Body of pancreas (tissue), 4 donors: ENCODE data around the gene EID2B. TPM values are rescaled to one million over a fixed set of nuclear protein-coding genes. Genes with fewer than 3 reads are reported as not detected.

ENCODE experiments used
- ATAC-seq: fragments of 150-250 bp; one replicate; pipeline ENCODE4 v1.9.1; 2016
- DNase-seq, 4 donors: peaks; one replicate each; pipeline ENCODE4 v3.0.0-alpha.2; 2019
- H3K27ac ChIP-seq, 4 donors: fragments of 200-600 bp; sonication (generic); 1 replicate in 3 of 4; 2 replicates in 1 of 4; pipeline versions ENCODE4 v1.5.1 to v1.6.1; 2016 to 2019; ENCODE audit warnings: mild to moderate bottlenecking in 1 of 4, mixed read lengths in 1 of 4, moderate library complexity in 1 of 4
- H3K27me3 ChIP-seq, 2 donors: fragments of 200-600 bp; sonication (generic); one replicate each; pipeline ENCODE4 v1.6.0; 2016; ENCODE audit warnings: mild to moderate bottlenecking in 1 of 2
- H3K36me3 ChIP-seq, 2 donors: fragments of 200-600 bp; sonication (generic); replicated peaks in 1 of 2; 2 replicates each; pipeline ENCODE4 v1.5.1; 2016; ENCODE audit warnings: low read depth in 2 of 2; ENCODE audit not compliant: insufficient read depth in 1 of 2
- H3K4me1 ChIP-seq: fragments of 200-600 bp; sonication (generic); one replicate; pipeline ENCODE4 v1.6.0; 2016
- H3K4me3 ChIP-seq, 2 donors: fragments of 200-600 bp; sonication (generic); 1 replicate in 1 of 2; 2 replicates in 1 of 2; pipeline ENCODE4 v1.5.1; 2016 to 2019
- H3K9me3 ChIP-seq, 3 donors: fragments of 200-600 bp; sonication (generic); 1 replicate in 2 of 3; 2 replicates in 1 of 3; pipeline ENCODE4 v1.5.1; 2016
- POLR2A ChIP-seq, 3 donors: fragments of 450-650 bp; IDR thresholded peaks; one replicate each; pipeline ENCODE4 v1.6.1; 2016; ENCODE audit warnings: antibody characterized with exemption in 3 of 3, mild to moderate bottlenecking in 2 of 3
- WGBS, 2 donors: methylation state at CpG; one replicate each; pipeline ENCODE4 v1.1.5; 2017; 5-methylcytosine and 5-hydroxymethylcytosine counted together
- intact Hi-C: fragments of 100-400 bp; cut with DNase I; formaldehyde crosslinking; loops from one replicate; pipeline ENCODE4 v1.15.1; 2023
- total RNA-seq, 2 donors: library from RNA; depleted of rRNA; stranded (reverse); fragments of >200 nt; gene quantifications; one replicate each; pipeline ENCODE4 v1.1.0, GENCODE V29; 2016
- TF ChIP-seq, protein P1 (sequence below), 7 experiments: fragments of 450-650 bp in 4 of 7; fragments of 200-600 bp in 3 of 7; sonication (generic) in 3 of 7; IDR thresholded peaks; one replicate each; pipeline ENCODE4 v1.5.1; 2016 to 2019; ENCODE audit warnings: antibody characterized with exemption in 7 of 7

EID2B gene
- total RNA-seq, 2 donors from 2014 or later, result 2.0 to 3.9 TPM

DNA sequence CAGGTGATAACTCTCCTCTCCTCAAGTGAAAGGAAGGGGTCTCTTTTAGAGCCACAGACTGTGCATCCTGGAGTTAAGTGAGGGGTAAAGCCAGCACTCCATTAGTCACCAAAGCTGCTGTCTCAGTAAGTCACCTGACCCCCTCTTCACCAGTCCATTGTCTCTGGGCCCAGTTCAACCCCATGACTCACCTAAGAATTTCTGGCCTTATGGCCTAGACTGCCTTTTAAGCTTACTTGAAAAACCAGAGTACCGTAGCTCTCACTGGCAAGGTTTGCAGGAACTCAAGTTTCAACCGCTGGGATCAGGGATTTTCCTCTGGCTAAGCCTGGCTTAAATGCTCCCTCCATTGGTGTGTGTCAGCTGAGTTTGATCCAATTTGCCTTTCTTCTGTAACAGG is 30.8 kb upstream of the EID2B start:
- TF ChIP-seq, protein P1, sequence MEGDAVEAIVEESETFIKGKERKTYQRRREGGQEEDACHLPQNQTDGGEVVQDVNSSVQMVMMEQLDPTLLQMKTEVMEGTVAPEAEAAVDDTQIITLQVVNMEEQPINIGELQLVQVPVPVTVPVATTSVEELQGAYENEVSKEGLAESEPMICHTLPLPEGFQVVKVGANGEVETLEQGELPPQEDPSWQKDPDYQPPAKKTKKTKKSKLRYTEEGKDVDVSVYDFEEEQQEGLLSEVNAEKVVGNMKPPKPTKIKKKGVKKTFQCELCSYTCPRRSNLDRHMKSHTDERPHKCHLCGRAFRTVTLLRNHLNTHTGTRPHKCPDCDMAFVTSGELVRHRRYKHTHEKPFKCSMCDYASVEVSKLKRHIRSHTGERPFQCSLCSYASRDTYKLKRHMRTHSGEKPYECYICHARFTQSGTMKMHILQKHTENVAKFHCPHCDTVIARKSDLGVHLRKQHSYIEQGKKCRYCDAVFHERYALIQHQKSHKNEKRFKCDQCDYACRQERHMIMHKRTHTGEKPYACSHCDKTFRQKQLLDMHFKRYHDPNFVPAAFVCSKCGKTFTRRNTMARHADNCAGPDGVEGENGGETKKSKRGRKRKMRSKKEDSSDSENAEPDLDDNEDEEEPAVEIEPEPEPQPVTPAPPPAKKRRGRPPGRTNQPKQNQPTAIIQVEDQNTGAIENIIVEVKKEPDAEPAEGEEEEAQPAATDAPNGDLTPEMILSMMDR (IDR thresholded peaks at IDR 0.05), result no peak
- TF ChIP-seq POLR2A (IDR thresholded peaks at IDR 0.05), result no peak
- H3K4me3 ChIP-seq, result no peak overlapping the region
- 72 to 75% methylated on average over 2 of the region's 2 CpGs for WGBS, 2 donors
- peaks cover 0 to 4% of the 10 kb centered on the region in 2 donors for H3K27me3 ChIP-seq
- H3K36me3 ChIP-seq, result no peaks in the 10 kb centered on the region
- no peaks in the 10 kb centered on the region for H3K9me3 ChIP-seq
- no peaks in the 10 kb centered on the region for H3K4me1 ChIP-seq
- intact Hi-C loops, result no loop called here
- DNase-seq (no peak), ATAC-seq (no peak)
- H3K27ac ChIP-seq, result no peak overlapping the region

DNA sequence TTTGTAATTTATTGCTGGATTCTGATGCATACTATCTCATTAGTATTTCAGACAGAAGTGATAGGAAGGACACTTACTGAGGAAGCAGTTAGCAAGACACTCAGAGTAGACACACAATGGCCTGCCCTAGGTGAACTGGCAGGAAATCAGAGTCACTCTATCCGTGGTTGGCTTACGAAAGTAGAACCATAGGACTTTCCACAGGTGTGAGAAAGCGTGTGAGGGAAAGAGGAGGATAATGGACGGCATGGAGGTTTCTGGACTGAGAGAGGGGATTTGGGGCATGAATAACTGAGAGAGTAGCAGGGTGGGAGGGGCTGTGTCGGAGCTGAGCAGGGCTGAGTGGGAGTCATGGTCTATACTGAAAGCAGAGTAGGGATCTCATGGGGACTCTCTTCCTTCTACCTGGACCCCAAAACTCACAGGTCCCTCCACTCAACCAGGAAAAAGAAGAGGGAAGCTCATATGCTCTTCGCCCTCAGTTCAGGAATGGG is 26.0 kb upstream of the EID2B start:
- 58 to 64% methylated on average over 6 of the region's 6 CpGs for WGBS, 2 donors
- Histone ChIP-seq H3K4me1 (no peaks in the 10 kb centered on the region), H3K27ac (no peak overlapping the region), H3K4me3 (no peak overlapping the region), H3K36me3 (no peaks in the 10 kb centered on the region), H3K27me3 (no peaks in the 10 kb centered on the region), H3K9me3 (no peaks in the 10 kb centered on the region)
- TF ChIP-seq, protein P1 (IDR thresholded peaks at IDR 0.05), result no peak
- no peak for TF ChIP-seq POLR2A (IDR thresholded peaks at IDR 0.05)
- ATAC-seq (no peak), DNase-seq (no peak)
- intact Hi-C loops, result no loop called here

DNA sequence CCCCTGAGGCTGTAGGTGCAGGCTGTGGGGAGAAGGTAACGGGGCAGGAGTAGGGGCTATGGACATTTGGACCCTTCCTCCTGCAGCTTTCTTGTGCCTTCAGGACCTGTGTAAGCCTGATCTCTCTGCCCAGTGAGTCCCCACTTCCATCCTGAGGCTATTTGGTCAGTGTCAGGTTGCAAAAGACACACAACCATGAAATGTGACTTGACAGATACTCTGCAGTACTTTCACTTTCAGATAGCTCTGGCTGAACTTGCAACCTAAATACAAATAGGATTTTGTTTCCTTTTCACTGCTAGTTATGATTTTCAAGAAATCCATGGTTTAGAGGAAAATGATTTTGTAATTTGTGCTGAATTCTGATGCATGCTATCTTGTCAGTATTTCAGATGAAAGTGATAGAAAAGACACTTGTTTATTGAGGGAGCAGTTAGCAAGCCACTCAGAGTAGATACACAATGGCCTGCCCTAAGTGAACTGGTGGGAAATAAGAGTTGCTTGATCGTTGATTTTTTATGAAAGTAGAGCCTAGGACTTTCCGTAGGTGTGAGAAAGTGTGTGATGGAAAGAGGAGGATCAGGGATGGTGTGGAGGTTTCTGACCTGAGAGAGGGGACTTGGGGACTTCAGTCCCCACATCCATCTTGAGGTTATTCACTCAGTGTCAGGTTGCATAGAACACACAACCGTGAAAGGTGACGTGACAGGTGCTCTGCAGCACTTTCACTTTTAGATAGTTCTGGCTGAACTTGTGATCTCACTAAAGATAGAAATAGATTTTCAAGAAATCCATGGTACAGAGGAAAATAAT is 25.4 kb upstream of the EID2B start:
- WGBS, 2 donors, result 60 to 62% methylated on average over 5 of the region's 5 CpGs
- H3K9me3 ChIP-seq, result no peaks in the 10 kb centered on the region
- no peak for ATAC-seq
- no peaks in the 10 kb centered on the region for H3K36me3 ChIP-seq
- H3K27me3 ChIP-seq, result no peaks in the 10 kb centered on the region
- H3K4me3 ChIP-seq, result no peak overlapping the region
- no peak for DNase-seq
- H3K27ac ChIP-seq, result no peak overlapping the region
- intact Hi-C loops, result no loop called here
- TF ChIP-seq, protein P1 (IDR thresholded peaks at IDR 0.05), result no peak
- no peak for TF ChIP-seq POLR2A (IDR thresholded peaks at IDR 0.05)
- no peaks in the 10 kb centered on the region for H3K4me1 ChIP-seq

DNA sequence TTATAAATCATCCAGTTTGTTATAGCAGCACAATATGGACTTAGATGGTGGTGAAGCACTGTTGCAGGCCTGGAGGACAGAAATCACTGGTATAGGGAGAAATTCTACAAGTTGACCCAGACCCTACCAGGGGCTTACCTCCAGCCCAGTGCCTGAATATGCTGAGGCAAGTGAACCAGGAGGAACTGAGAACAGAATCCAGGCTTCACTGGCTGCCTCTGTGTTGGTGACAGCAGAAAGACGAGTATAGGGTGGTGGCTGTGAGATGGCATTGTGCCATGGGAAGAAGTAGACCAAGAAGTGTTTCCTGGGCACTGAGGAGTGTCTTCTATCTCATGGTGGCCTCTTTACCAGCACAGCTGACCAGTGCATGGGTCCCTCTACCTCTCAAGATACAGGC is 23.2 kb upstream of the EID2B start:
- Histone ChIP-seq H3K27me3 (no peaks in the 10 kb centered on the region), H3K4me1 (no peaks in the 10 kb centered on the region), H3K4me3 (no peak overlapping the region), H3K36me3 (no peaks in the 10 kb centered on the region), H3K27ac (no peak overlapping the region), H3K9me3 (no peaks in the 10 kb centered on the region)
- intact Hi-C loops, result no loop called here
- ATAC-seq (no peak), DNase-seq (no peak)
- TF ChIP-seq, protein P1 (IDR thresholded peaks at IDR 0.05), result no peak
- TF ChIP-seq POLR2A (IDR thresholded peaks at IDR 0.05), result no peak
- WGBS, 2 donors, result 40 to 42% methylated on average over 1 of the region's 1 CpG
